UCSD-AML1 (cell line): ENCODE results near the gene PSG2.
"Not testable (repeated sequence)": the region's sequence is repeated elsewhere in the genome, so short reads cannot be mapped to it uniquely, and the experiment has no call there.

Source experiments
- DNase-seq: peaks from one replicate; lab custom pipeline; 2025; ENCODE audit not compliant: unreplicated experiment; lab: John Stamatoyannopoulos, UW

The PSG2 gene

GRCh38 chr19:43082601-43083000 is at the start of gene PSG2:
Gene PSG2, minus strand, starts transcription at chr19:43082701. Its CDS starts 132 bp downstream, at chr19:43082569.
- DNase-seq, result not testable (repeated sequence)

DNA sequence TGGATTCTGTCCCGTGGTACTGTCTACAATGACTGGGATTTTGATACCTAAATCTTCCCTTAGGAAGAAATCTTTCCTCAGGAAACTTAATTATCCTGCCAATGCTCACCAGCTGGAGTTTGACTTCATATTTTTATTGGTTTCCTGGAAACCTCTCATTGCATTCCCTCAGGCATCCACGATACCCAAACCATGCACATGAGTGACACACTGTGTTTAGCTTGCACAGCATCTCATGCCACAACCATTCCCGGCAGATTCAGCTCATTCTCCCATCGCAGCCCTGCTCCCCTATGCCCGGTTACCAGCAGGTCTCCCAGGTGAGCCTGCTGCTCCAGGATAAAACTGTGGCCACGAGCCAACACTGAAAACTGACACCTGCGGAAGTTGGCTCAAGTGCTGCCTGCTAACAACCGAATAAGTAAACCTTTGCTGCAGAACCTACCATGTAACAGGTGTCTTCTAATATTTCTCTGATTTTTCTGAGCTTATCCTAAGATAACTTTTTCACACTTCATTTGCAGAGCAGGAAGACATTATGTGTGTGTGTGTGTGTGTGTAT is 48.9 kb upstream of the PSG2 start:
- DNase-seq, result not testable (repeated sequence)

GRCh38 chr19:43129197-43129596 is 46.7 kb upstream of the PSG2 start:
- DNase-seq, result not testable (repeated sequence)

- not testable (repeated sequence) for DNase-seq
Observed at GRCh38 chr19:43127336-43127735, 44.8 kb upstream of the PSG2 start.

DNA sequence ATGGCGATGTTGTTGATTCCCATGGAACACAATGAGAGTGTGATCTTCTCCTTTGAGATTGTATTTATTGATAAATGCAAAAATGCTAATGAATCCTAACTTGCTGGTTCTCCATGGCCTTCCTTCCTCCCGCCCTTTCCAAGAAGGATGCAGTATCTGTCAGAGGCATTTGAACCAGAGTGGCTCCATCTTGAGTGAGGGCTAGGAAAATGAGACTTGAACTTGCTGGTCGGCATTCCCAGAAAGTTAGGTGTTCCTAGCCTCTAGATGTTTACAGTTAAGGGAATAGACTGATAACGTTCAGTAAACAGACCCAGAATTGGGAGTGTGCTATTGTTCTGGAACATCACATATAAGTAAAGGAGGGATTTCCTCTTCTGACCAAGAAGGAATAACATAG is 44.2 kb upstream of the PSG2 start:
- no peak for DNase-seq

- no peak for DNase-seq
Observed at GRCh38 chr19:43124360-43124759, 41.9 kb upstream of the PSG2 start.

DNA sequence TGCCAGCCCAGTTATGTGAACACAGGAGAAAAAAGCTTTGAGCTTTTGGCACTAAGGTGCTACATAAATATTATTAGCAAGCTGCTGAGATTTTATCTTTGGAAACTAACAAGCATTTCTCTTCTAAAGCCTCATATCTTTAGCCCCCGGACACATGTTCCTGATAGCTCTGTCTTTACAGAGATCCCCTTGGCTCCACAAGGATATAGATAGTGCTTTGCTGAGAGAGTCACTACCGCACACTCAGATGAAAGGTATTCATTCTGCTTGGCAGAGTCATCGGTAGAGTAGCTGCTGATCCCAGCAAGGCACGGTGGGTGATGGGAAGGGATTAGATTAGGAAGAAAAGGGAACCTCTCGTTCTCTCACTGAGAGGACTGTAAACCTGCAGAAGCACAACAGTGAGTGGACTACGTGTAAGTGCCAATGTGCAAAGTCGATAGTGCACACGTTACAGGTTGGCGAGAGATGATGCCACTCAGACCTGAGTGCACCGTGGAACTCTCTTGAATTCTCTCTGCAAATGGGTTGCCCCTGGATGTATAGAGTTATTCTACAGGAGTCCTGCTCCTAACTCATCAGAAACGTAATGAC is 38.0 kb upstream of the PSG2 start:
- not testable (repeated sequence) for DNase-seq

DNA sequence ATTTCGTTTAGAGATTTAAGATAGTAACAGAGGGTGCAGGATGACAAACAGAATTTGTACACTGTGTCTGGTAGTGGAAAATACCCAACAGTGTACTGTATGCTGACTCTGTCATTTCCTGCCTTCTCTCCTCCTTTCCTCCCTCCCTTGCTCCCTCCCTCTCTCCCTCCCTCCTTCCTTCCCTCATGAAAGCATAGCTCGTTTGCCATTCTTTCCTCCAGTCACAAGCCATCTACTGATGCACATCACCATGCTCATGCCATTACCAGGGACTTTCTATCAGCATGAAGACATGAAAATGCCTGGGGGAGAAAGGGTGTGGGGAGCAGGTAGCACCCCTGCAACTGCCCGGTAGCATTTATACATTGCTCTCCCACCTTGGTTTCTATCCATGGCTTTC is 37.0 kb upstream of the PSG2 start:
- not testable (repeated sequence) for DNase-seq

DNA sequence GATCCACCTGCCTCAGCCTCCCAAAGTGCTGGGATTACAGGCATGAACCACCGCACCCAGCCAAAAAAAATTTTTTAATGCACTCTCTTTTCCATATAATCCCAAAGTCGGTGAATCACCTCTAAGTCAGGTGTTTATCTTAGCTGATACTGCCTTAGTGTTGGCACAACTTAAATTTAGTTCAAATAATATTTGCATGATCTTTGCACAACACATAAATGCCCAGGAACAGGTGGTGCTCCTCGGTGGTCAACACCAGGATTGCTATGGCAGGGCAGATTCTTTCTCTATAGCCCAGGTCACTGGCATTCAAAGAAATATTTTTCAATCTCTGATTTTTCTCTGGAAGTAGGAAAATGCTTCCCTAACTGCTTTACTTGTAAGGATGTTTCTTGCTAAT is 33.9 kb upstream of the PSG2 start:
- DNase-seq, result not testable (repeated sequence)

GRCh38 chr19:43115548-43115947 is 33.0 kb upstream of the PSG2 start:
- DNase-seq, result not testable (repeated sequence)

DNA sequence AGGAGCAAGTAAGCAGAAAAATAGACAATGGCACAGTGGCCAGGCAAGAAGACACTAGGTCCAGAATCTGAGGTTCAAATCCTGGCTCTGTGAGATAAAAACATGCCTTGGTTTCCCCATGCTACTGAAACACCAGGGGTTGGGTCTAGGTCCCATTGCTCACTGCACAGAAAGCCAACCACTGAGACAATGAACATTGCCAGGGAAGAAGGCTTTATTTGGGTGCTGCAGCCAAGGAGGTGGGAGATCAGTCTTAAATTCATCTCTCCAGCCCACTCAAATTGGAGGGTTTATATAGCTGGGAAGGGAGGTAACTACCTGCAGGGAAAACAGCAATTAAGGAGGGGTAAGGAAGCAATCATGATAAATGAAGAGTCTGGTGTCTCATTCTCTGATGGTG is 32.6 kb upstream of the PSG2 start:
- DNase-seq, result not testable (repeated sequence)

DNA sequence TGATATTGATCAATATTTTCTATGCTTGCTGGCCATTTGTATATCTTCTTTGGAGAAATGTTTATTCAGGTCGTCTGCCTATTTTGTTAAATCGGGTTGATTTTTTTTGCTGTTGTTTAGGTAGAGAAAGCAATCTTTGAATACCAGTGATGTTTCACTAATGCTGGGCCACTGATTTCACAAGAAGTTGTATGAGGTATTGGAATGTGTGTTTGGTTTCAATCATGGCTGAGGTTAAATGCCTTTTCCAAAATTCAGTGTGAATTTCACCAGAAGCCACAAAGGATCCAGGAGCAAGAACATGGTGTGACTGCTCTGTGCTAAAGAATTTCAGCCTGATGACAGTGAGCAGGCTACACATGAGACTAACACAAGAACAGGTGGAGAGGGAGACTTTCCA is 32.1 kb upstream of the PSG2 start:
- DNase-seq, result not testable (repeated sequence)

- not testable (repeated sequence) for DNase-seq
Observed at GRCh38 chr19:43107401-43107800, 24.9 kb upstream of the PSG2 start.

- DNase-seq, result no peak
Observed at GRCh38 chr19:43105496-43105895, 23.0 kb upstream of the PSG2 start.

DNA sequence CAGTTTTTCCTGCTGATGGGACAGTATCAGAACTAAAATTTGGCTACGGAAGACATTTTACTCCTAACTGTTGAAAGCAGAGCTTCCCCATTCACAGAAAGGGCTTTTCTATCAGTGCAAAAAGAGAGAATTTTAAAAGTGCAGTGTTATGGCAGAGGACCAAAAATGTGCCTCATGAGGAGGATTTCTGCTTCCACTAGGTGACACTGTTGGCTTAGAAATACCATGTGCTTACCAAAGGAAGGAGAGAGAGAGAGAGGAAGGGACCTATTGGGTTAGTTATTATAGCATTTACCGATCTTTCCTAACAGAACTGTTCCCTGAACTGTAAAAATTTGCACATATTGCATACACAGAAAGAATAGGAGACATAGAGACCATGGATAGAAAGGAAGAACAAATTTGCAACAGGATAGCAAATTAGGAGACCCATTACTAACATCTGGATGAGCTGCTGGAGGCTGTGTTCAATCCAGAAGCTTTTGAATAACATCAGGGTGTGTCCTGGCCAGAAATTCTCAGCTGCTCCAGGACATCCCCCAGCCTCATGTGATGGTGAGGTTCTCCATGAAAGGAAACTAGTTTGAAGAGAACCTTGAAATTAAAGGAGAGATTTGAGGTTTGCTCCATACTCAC is 21.8 kb upstream of the PSG2 start:
- DNase-seq, result not testable (repeated sequence)

- DNase-seq, result no peak
Observed at GRCh38 chr19:43101950-43102349, 19.4 kb upstream of the PSG2 start.

DNA sequence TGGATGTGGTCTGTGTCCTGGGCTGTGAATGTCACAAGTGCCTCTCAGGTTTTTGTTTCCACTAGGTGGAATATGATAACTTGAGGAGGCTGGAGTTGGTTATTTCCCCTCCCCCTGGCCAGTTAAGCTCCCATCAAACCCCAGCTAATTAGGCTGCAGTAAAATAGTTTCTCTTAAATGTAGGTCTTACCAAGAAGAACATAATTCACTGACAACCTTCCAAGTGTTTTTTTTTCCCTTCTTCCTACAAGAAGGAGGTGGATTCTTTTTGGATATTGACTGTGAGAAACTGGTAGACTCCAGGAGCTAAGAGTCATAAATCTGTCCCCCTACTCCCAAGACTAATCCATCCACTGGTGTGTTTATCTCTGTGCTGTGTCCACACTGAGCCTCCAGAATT is 15.9 kb upstream of the PSG2 start:
- not testable (repeated sequence) for DNase-seq

- DNase-seq, result peak; percentile 12
Observed at GRCh38 chr19:43087702-43088340, 5.3 kb upstream of the PSG2 start.

DNA sequence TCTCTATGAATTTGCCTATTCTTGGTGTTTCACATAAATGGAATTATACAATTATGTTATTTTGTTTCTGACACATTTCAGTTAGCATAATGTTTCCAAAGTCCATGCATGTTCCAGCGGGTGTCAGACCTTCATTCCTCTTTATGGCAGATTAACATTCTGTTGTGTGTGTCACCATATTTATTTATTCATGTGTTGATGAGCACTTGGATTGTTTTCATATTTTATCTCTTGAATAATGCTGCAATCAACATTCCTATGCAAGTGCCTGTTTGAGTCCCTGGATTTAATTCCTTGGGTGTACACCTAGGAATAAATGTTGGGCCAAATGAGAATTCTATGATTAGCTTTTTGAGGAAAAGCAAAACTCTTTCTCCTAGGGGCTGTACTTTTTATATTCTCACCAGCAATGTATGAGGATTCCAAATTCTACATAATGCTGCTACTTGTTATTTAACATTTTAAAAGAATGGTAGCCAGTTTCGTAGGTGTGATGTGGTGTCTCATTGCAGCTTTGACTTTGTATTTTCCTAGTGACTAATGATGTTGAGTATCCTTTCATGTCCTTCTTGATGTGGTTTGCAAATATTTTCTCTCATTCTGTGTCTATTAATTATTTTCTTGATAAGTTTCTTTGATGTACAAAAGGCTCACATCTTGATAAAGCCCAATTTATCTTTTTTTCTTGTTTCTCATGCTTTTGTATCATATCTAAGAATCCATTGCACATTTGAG is 3.5 kb upstream of the PSG2 start:
- not testable (repeated sequence) for DNase-seq

DNA sequence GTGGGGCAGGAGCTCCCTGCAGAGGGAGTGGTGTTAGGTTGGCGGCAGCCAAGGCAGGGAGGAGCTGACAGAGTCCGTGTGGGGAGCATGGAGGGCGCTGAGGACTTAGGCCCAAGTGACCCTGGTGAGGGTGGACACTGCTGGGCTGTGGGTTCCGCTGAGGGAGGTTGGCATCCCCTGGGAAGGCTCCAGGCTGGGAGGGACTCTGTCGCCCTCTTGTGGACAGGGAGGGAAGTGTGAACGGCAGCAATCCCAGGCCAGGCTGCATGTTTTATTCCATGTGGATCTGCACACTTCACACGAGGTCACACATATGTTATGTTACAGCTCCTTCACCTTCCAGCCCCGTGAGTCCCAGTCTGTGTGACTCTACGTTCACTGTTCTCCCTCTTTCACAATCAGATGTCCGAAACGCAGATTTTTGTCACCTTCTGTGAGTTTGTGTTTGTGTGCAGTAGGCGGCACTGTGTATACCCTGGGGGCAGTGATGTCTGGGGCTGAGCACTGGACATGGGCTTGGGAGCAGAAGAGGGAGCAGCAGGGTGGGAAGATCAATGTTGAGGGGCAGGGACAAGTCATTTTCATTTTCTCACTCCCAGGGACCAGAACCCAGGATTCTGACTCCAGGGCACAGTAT is 1.8 kb upstream of the PSG2 start:
- DNase-seq, result peak; percentile 25

DNA sequence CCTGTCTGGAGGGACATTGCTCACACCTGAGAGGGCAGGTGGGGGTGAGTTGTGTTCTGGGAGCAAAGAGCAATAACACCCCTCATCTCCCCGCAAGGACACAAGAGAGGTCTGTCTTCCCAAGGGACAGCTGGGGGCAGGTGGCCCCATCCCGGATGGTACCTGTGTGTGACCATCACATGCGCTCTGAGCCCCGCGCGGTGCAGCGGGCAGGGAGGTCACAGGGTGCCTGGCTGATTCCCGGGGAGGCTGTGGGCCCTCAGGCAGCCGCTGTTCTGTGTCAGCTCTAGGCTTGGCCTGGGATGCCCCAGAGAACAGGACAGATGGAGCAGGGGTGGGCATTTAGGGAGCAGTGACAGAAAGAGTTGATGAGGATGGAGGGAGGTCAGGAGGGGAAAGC is 1.2 kb upstream of the PSG2 start:
- DNase-seq, result not testable (repeated sequence)
